Pulmonary artery endothelial cell (primary cell): Measurements from ENCODE around the gene LASP1. TPM values are rescaled to one million over a fixed set of nuclear protein-coding genes. Genes with fewer than 3 reads are reported as not detected.
"Not testable (repeated sequence)": the region's sequence is repeated elsewhere in the genome, so short reads cannot be mapped to it uniquely, and the experiment has no call there.

Experiments used
- DNase-seq: peaks from one replicate; pipeline ENCODE4 v3.0.0-alpha.2; 2011; ENCODE audit warnings: low read depth, low spot score
- total RNA-seq: library from RNA; depleted of rRNA; stranded (reverse); fragments of >200 nt; gene quantifications from 2 replicates; pipeline ENCODE4 v1.2.3, GENCODE V29; 2014

Gene LASP1
- total RNA-seq, 1 donor from 2014 or later, result 101 TPM

- DNase-seq, result no peak
Observed at GRCh38 chr17:38925263-38925995, 55.6 kb downstream of the LASP1 start, which contains the start of gene LASP1NB. TSS of gene LASP1NB (plus strand) at chr17:38925614.

- DNase-seq, result no peak
Observed at GRCh38 chr17:38926293-38927070, 56.6 kb downstream of the LASP1 start.

GRCh38 chr17:38930782-38931181 lies 60.9 kb downstream of the LASP1 start:
- DNase-seq, result not testable (repeated sequence)

GRCh38 chr17:38933962-38934361 lies 64.1 kb downstream of the LASP1 start:
- not testable (repeated sequence) for DNase-seq

GRCh38 chr17:38939987-38940386 lies 70.1 kb downstream of the LASP1 start:
- DNase-seq, result no peak

GRCh38 chr17:38940404-38940803 lies 70.5 kb downstream of the LASP1 start:
- DNase-seq, result no peak

- no peak for DNase-seq
Observed at GRCh38 chr17:38942696-38943334, 73.0 kb downstream of the LASP1 start.

GRCh38 chr17:38943607-38944006 lies 73.7 kb downstream of the LASP1 start:
- no peak for DNase-seq

- no peak for DNase-seq
Observed at GRCh38 chr17:38947189-38947588, 77.3 kb downstream of the LASP1 start.

GRCh38 chr17:38953800-38954199 lies 83.9 kb downstream of the LASP1 start:
- not testable (repeated sequence) for DNase-seq

GRCh38 chr17:38958326-38958725 lies 88.5 kb downstream of the LASP1 start:
- DNase-seq, result no peak

- no peak for DNase-seq
Observed at GRCh38 chr17:38958756-38959155, 88.9 kb downstream of the LASP1 start.

GRCh38 chr17:38959508-38959907 lies 89.7 kb downstream of the LASP1 start:
- DNase-seq, result no peak

GRCh38 chr17:38960402-38960801 lies 90.5 kb downstream of the LASP1 start:
- DNase-seq, result no peak

- no peak for DNase-seq
Observed at GRCh38 chr17:38961413-38961812, 91.6 kb downstream of the LASP1 start.

- peak; percentile 73 for DNase-seq
Observed at GRCh38 chr17:38967290-38967738, 97.5 kb downstream of the LASP1 start, which contains the start of gene FBXO47. TSS of gene FBXO47 (minus strand) at chr17:38967403. CDS start at chr17:38963025, 4,378 bp downstream.

GRCh38 chr17:38969281-38969680 lies 99.4 kb downstream of the LASP1 start:
- no peak for DNase-seq

- DNase-seq, result no peak
Observed at GRCh38 chr17:38970128-38970527, 100.3 kb downstream of the LASP1 start.

GRCh38 chr17:38970804-38971203 lies 100.9 kb downstream of the LASP1 start:
- DNase-seq, result no peak
